Stomach (tissue), 9 donors: ENCODE measurements around the gene ARHGAP26. TPM values are rescaled to one million over a fixed set of nuclear protein-coding genes. Genes with fewer than 3 reads are reported as not detected.

Source experiments
- DNase-seq, 2 donors: peaks; one replicate each; pipeline versions ENCODE4 v3.0.0 to v3.0.0-alpha.2; 2013 to 2019
- H3K27ac ChIP-seq, 5 donors: fragments of 200-600 bp in 4 of 5; sonication (generic) in 4 of 5; one replicate each; pipeline ENCODE4 v1.5.1; 2013 to 2019; ENCODE audit warnings: mild to moderate bottlenecking in 1 of 5, moderate library complexity in 1 of 5
- H3K27me3 ChIP-seq, 3 donors: fragments of 200-600 bp; sonication (generic); one replicate each; pipeline ENCODE4 v1.5.1; 2017 to 2019; ENCODE audit warnings: mixed run types in 1 of 3
- H3K36me3 ChIP-seq, 4 donors: fragments of 200-600 bp; sonication (generic); 1 replicate in 3 of 4; 2 replicates in 1 of 4; pipeline ENCODE4 v1.5.1; 2016 to 2019
- H3K4me1 ChIP-seq, 4 donors: fragments of 200-600 bp; sonication (generic); one replicate each; pipeline ENCODE4 v1.5.1; 2016 to 2019
- H3K4me3 ChIP-seq, 4 donors: fragments of 200-600 bp; sonication (generic) in 3 of 4; one replicate each; pipeline ENCODE4 v1.5.1; 2016 to 2019; ENCODE audit warnings: mild to moderate bottlenecking in 1 of 4
- H3K9me3 ChIP-seq, 4 donors: fragments of 200-600 bp; sonication (generic); one replicate each; pipeline ENCODE4 v1.5.1; 2016 to 2019
- EP300 ChIP-seq: sonication (generic); formaldehyde crosslinking; IDR thresholded peaks from one replicate; pipeline ENCODE4 v1.6.1; 2017; ENCODE audit warnings: antibody characterized with exemption
- POLR2A ChIP-seq, 4 donors: fragments of 450-650 bp; IDR thresholded peaks; one replicate each; pipeline ENCODE4 v1.6.1; 2016; ENCODE audit warnings: antibody characterized with exemption in 4 of 4, control low read depth in 2 of 4, mild to moderate bottlenecking in 1 of 4, moderate library complexity in 1 of 4
- POLR2AphosphoS5 ChIP-seq, 3 donors: sonication (generic); formaldehyde crosslinking; IDR thresholded peaks; one replicate each; pipeline ENCODE4 v1.6.1; 2016; ENCODE audit warnings: antibody characterized with exemption in 3 of 3
- WGBS, 5 donors: extraction: QIAGEN DNeasy Blood & Tissue Kit in 3 of 5; methylation state at CpG; one replicate each; pipeline versions ENCODE4 v1.1.5 to v1.1.7; 2013 to 2018; 5-methylcytosine and 5-hydroxymethylcytosine counted together
- intact Hi-C: fragments of 100-400 bp; cut with DNase I; formaldehyde crosslinking; loops from one replicate; pipeline ENCODE4 v1.15.1; 2023; ENCODE audit warnings: low total_unique reads
- polyA plus RNA-seq, 3 donors: library from polyadenylated mRNA; stranded (reverse); fragments of 200-250 nt; gene quantifications; one replicate each; pipeline ENCODE4 v1.2.3, GENCODE V29; 2013
- total RNA-seq, 5 donors: library from RNA; depleted of rRNA; stranded (reverse); fragments of >200 nt; gene quantifications; one replicate each; pipeline versions ENCODE4 v1.1.0 to v1.2.3, GENCODE V29; 2014 to 2016
- TF ChIP-seq, protein P1 (sequence below), 7 experiments: fragments of 450-650 bp in 4 of 7; fragments of 200-600 bp in 3 of 7; sonication (generic) in 3 of 7; IDR thresholded peaks; one replicate each; pipeline ENCODE4 v1.5.1; 2016 to 2019; ENCODE audit warnings: antibody characterized with exemption in 7 of 7, control low read depth in 2 of 7, mild to moderate bottlenecking in 1 of 7
- donor health status: healthy with polysubstance abuse.
- donor health status: Bipolar disorder and iron deficiency.
- donor health status: healthy.

The ARHGAP26 gene
- total and polyA plus RNA-seq, 8 donors = 4.0 to 115 (median 34.1) TPM

- Histone ChIP-seq H3K9me3 (no peaks in the 10 kb centered on the region), H3K36me3 (no peaks in the 10 kb centered on the region), H3K4me3 (no peak overlapping the region), H3K27me3 (no peaks in the 10 kb centered on the region), H3K4me1 (peaks cover 24 to 59% (median 38%) of the 10 kb centered on the region in 4 donors), H3K27ac (no peak overlapping the region)
- 97 to 100% (median 99%) methylated on average over 3 of the region's 3 CpGs for WGBS, 5 donors
- intact Hi-C loops = no loop called here
- TF ChIP-seq POLR2AphosphoS5 (IDR thresholded peaks at IDR 0.05) = no peak
- TF ChIP-seq POLR2A (IDR thresholded peaks at IDR 0.05) = no peak
- no peak for TF ChIP-seq EP300
- TF ChIP-seq, protein P1, sequence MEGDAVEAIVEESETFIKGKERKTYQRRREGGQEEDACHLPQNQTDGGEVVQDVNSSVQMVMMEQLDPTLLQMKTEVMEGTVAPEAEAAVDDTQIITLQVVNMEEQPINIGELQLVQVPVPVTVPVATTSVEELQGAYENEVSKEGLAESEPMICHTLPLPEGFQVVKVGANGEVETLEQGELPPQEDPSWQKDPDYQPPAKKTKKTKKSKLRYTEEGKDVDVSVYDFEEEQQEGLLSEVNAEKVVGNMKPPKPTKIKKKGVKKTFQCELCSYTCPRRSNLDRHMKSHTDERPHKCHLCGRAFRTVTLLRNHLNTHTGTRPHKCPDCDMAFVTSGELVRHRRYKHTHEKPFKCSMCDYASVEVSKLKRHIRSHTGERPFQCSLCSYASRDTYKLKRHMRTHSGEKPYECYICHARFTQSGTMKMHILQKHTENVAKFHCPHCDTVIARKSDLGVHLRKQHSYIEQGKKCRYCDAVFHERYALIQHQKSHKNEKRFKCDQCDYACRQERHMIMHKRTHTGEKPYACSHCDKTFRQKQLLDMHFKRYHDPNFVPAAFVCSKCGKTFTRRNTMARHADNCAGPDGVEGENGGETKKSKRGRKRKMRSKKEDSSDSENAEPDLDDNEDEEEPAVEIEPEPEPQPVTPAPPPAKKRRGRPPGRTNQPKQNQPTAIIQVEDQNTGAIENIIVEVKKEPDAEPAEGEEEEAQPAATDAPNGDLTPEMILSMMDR (IDR thresholded peaks at IDR 0.05) = no peak
- no peak for DNase-seq
Observed at GRCh38 chr5:142805339-142805738, 35.2 kb downstream of the ARHGAP26 start.

GRCh38 chr5:142806841-142807267 is 36.7 kb downstream of the ARHGAP26 start:
- intact Hi-C loops = no loop called here
- H3K4me1 ChIP-seq = peaks cover 26 to 59% (median 40%) of the 10 kb centered on the region in 4 donors
- H3K27me3 ChIP-seq = no peaks in the 10 kb centered on the region
- TF ChIP-seq POLR2A (IDR thresholded peaks at IDR 0.05) (no peak), EP300 (no peak), POLR2AphosphoS5 (IDR thresholded peaks at IDR 0.05) (no peak)
- TF ChIP-seq, protein P1 (IDR thresholded peaks at IDR 0.05) = no peak
- WGBS, 5 donors = 35 to 54% (median 48%) methylated on average over 2 of the region's 2 CpGs
- peak in 1 of 2 donors; percentile 42 for DNase-seq
- H3K9me3 ChIP-seq = no peaks in the 10 kb centered on the region
- peak overlapping the region in 3 of 5 donors; percentile 0 to 69 (median 57) for H3K27ac ChIP-seq
- H3K36me3 ChIP-seq = no peaks in the 10 kb centered on the region
- H3K4me3 ChIP-seq = no peak overlapping the region

DNA sequence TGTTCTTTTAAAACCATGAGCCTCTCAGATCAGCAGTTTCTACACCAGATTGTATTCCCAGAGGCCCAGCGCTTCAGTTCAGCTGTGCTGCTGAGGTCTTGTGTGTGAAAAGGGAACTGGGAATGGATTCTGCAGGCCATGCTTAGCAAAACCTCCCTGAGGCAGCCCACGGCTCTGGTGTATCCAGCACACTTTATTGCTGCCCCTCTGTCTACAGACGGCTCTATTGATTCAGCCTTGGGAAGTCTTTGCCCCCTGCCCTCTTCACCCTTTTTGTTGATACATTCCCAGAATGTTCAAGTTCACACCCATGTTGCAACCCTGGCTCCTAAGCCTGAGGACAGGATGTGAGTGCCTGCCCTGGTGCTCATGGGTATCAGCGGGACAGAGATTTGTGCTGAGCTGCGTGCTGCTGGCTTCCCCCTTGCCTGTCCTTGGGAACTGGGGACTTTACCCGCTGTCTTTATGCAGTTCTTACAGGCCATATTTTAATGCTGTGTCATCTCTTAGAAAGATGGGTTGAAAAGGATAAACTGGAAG is 37.3 kb downstream of the ARHGAP26 start:
- intact Hi-C loops = no loop called here
- H3K27me3 ChIP-seq = no peaks in the 10 kb centered on the region
- TF ChIP-seq EP300 (no peak), POLR2A (IDR thresholded peaks at IDR 0.05) (no peak), POLR2AphosphoS5 (IDR thresholded peaks at IDR 0.05) (no peak)
- TF ChIP-seq, protein P1 (IDR thresholded peaks at IDR 0.05) = no peak
- H3K36me3 ChIP-seq = no peaks in the 10 kb centered on the region
- H3K27ac ChIP-seq = peak overlapping the region; percentile 0 to 69 (median 36)
- H3K4me1 ChIP-seq = peaks cover 26 to 59% (median 39%) of the 10 kb centered on the region in 4 donors
- DNase-seq = peak in 1 of 2 donors; percentile 38
- no peaks in the 10 kb centered on the region for H3K9me3 ChIP-seq
- WGBS, 5 donors = 41 to 69% (median 61%) methylated on average over 6 of the region's 6 CpGs
- no peak overlapping the region for H3K4me3 ChIP-seq

- Histone ChIP-seq H3K4me3 (no peak overlapping the region), H3K9me3 (no peaks in the 10 kb centered on the region), H3K27me3 (no peaks in the 10 kb centered on the region), H3K27ac (peak overlapping the region in 2 of 5 donors; percentile 2 to 24), H3K36me3 (no peaks in the 10 kb centered on the region), H3K4me1 (peaks cover 34 to 74% (median 46%) of the 10 kb centered on the region in 4 donors)
- intact Hi-C loops = no loop called here
- TF ChIP-seq, protein P1 (IDR thresholded peaks at IDR 0.05) = no peak
- TF ChIP-seq POLR2A (IDR thresholded peaks at IDR 0.05) = no peak
- TF ChIP-seq POLR2AphosphoS5 (IDR thresholded peaks at IDR 0.05) = no peak
- TF ChIP-seq EP300 = no peak
- WGBS, 5 donors = 28 to 65% (median 54%) methylated on average over 2 of the region's 2 CpGs
- no peak for DNase-seq
Observed at GRCh38 chr5:142808878-142809598, 38.9 kb downstream of the ARHGAP26 start.
